ENCODE measurements around the gene PRDM16. TPM values are rescaled to one million over a fixed set of nuclear protein-coding genes. Genes with fewer than 3 reads are reported as not detected.

Gene PRDM16
- total RNA-seq, 1 experiment from 2014 or later: not detected

DNA sequence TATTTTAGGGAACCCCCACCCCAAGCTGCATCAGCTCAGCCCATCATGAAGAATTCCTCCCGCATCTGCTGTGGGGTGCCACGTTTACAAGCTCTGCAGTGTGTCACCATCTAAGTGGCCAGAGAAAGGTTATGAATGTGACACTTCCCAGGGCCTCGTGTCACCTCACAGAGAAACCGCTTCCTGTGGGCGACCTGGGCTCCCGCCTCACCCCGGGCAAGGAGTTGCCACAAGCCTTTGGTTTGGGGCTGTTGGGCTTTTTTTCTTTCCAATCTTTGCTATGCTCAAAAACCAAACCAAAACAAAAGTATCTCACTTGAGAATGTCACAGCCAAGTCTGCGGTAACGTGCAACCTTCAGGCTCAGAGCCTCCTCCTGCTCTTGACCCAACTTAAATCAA, 303.3 kb downstream of the PRDM16 start:
- DNase-seq (ENCODE audit: unreplicated experiment): no peak
- H3K27me3 Mint-ChIP-seq (ENCODE audit: insufficient read depth, unreplicated experiment): peaks cover 23% of the 10 kb centered on the region
- H3K9me3 Mint-ChIP-seq (ENCODE audit: unreplicated experiment): peaks cover 8% of the 10 kb centered on the region
- ChIA-PET CTCF (interaction anchor here (1.4 kb wide), 1 partner anchor 25 kb away, joined by 3 read pairs; no protein-coding TSS in a partner anchor), POLR2A (no interaction called here)
- H3K4me3 Mint-ChIP-seq (ENCODE audit: unreplicated experiment): no peak overlapping the region
- H3K27ac Mint-ChIP-seq (ENCODE audit: low read depth, unreplicated experiment): no peak overlapping the region
- TF ChIP-seq, protein P1, sequence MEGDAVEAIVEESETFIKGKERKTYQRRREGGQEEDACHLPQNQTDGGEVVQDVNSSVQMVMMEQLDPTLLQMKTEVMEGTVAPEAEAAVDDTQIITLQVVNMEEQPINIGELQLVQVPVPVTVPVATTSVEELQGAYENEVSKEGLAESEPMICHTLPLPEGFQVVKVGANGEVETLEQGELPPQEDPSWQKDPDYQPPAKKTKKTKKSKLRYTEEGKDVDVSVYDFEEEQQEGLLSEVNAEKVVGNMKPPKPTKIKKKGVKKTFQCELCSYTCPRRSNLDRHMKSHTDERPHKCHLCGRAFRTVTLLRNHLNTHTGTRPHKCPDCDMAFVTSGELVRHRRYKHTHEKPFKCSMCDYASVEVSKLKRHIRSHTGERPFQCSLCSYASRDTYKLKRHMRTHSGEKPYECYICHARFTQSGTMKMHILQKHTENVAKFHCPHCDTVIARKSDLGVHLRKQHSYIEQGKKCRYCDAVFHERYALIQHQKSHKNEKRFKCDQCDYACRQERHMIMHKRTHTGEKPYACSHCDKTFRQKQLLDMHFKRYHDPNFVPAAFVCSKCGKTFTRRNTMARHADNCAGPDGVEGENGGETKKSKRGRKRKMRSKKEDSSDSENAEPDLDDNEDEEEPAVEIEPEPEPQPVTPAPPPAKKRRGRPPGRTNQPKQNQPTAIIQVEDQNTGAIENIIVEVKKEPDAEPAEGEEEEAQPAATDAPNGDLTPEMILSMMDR (IDR thresholded peaks at IDR 0.05; ENCODE audit: unreplicated experiment): no peak
- no peaks in the 10 kb centered on the region for H3K36me3 Mint-ChIP-seq (ENCODE audit: insufficient read depth, unreplicated experiment)
- intact Hi-C loops (cut with micrococcal nuclease): no loop called here
- no peaks in the 10 kb centered on the region for H3K4me1 Mint-ChIP-seq (ENCODE audit: insufficient read depth, unreplicated experiment)
- BruUV-seq (replicated peaks): no TSS peak

DNA sequence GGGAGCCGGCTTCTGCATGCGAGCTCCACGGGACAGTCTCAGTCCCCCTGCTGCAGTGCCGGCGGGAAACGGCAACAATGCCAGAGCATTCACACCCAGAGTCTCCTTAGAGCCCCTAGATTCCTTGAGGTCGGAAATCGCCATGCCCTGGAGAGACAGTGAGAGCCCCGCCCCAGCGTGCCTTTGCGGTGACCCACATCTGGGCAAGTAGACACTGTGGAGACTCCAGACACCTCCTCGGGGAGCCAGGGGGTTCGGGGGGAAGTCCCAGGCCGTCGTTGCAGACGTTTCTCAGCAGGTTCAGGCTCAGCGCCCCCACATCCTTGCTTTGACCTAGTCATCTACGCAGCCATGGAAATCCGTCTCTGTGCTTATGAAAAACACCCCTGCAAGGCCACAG, 304.2 kb downstream of the PRDM16 start:
- POLR2A ChIA-PET: no interaction called here
- H3K4me3 Mint-ChIP-seq (ENCODE audit: unreplicated experiment): no peak overlapping the region
- TF ChIP-seq, protein P1 (IDR thresholded peaks at IDR 0.05; ENCODE audit: unreplicated experiment): no peak

GRCh38 chr1:3373700-3374405, 304.9 kb downstream of the PRDM16 start:
- no TSS peak for BruUV-seq (replicated peaks)
- ChIA-PET CTCF (no interaction called here), POLR2A (no interaction called here)
- no peaks in the 10 kb centered on the region for H3K4me1 Mint-ChIP-seq (ENCODE audit: insufficient read depth, unreplicated experiment)
- H3K27me3 Mint-ChIP-seq (ENCODE audit: insufficient read depth, unreplicated experiment): peaks cover 23% of the 10 kb centered on the region
- no peak overlapping the region for H3K4me3 Mint-ChIP-seq (ENCODE audit: unreplicated experiment)
- H3K27ac Mint-ChIP-seq (ENCODE audit: low read depth, unreplicated experiment): no peak overlapping the region
- peaks cover 8% of the 10 kb centered on the region for H3K9me3 Mint-ChIP-seq (ENCODE audit: unreplicated experiment)
- DNase-seq (ENCODE audit: unreplicated experiment): no peak
- TF ChIP-seq, protein P1 (IDR thresholded peaks at IDR 0.05; ENCODE audit: unreplicated experiment): no peak
- intact Hi-C loops (cut with micrococcal nuclease): no loop called here
- H3K36me3 Mint-ChIP-seq (ENCODE audit: insufficient read depth, unreplicated experiment): no peaks in the 10 kb centered on the region

More for the DNA sequence above, 304.2 kb downstream of the PRDM16 start:
- DNase-seq (ENCODE audit: unreplicated experiment): no peak
- no peaks in the 10 kb centered on the region for H3K4me1 Mint-ChIP-seq (ENCODE audit: insufficient read depth, unreplicated experiment)
- intact Hi-C loops (cut with micrococcal nuclease): no loop called here
- peaks cover 8% of the 10 kb centered on the region for H3K9me3 Mint-ChIP-seq (ENCODE audit: unreplicated experiment)
- CTCF ChIA-PET: interaction anchor here (1.4 kb wide), 1 partner anchor 24 kb away, joined by 3 read pairs; no protein-coding TSS in a partner anchor
- no peaks in the 10 kb centered on the region for H3K36me3 Mint-ChIP-seq (ENCODE audit: insufficient read depth, unreplicated experiment)
- BruUV-seq (replicated peaks): no TSS peak
- H3K27ac Mint-ChIP-seq (ENCODE audit: low read depth, unreplicated experiment): no peak overlapping the region
- peaks cover 23% of the 10 kb centered on the region for H3K27me3 Mint-ChIP-seq (ENCODE audit: insufficient read depth, unreplicated experiment)

GRCh38 chr1:3375245-3375644, 306.2 kb downstream of the PRDM16 start:
- Mint-ChIP-seq H3K27me3 (ENCODE audit: insufficient read depth, unreplicated experiment) (peaks cover 23% of the 10 kb centered on the region), H3K4me1 (ENCODE audit: insufficient read depth, unreplicated experiment) (no peaks in the 10 kb centered on the region)

More at GRCh38 chr1:3375245-3375644, 306.2 kb downstream of the PRDM16 start:
- Mint-ChIP-seq H3K36me3 (ENCODE audit: insufficient read depth, unreplicated experiment) (no peaks in the 10 kb centered on the region), H3K4me3 (ENCODE audit: unreplicated experiment) (no peak overlapping the region), H3K9me3 (ENCODE audit: unreplicated experiment) (peaks cover 8% of the 10 kb centered on the region), H3K27ac (ENCODE audit: low read depth, unreplicated experiment) (no peak overlapping the region)
- BruUV-seq (replicated peaks): no TSS peak
- intact Hi-C loops (cut with micrococcal nuclease): no loop called here
- no peak for DNase-seq (ENCODE audit: unreplicated experiment)
- ChIA-PET CTCF (no interaction called here), POLR2A (no interaction called here)
- TF ChIP-seq, protein P1 (IDR thresholded peaks at IDR 0.05; ENCODE audit: unreplicated experiment): no peak

All from MCF 10A (cell line).